Measurements from ENCODE around the gene LHFPL2. TPM values are rescaled to one million over a fixed set of nuclear protein-coding genes. Genes with fewer than 3 reads are reported as not detected.

LHFPL2 gene
- total and polyA plus RNA-seq, 10 donors: 4.8 to 14.6 (median 9.3) TPM

- H3K36me3 ChIP-seq: peaks cover 0 to 26% (median 3%) of the 10 kb centered on the region in 6 donors
- no peaks in the 10 kb centered on the region for H3K27me3 ChIP-seq (replicated peaks in 1 of 7)
- no peak overlapping the region for H3K4me3 ChIP-seq
- 92 to 95% (median 93%) methylated on average over 4 of the region's 4 CpGs for WGBS, 5 donors
- intact Hi-C loops (cut with DNase I; ENCODE audit: low total_unique reads): no loop called here
- H3K9me3 ChIP-seq: no peaks in the 10 kb centered on the region
- no peak overlapping the region for H3K27ac ChIP-seq
- peaks cover 0 to 16% (median 4%) of the 10 kb centered on the region in 6 donors for H3K4me1 ChIP-seq
- no peak for DNase-seq
- TF ChIP-seq POLR2AphosphoS5 (IDR thresholded peaks at IDR 0.05) (no peak), CTCF (IDR thresholded peaks at IDR 0.05 in 8 of 11, conservative IDR thresholded peaks at IDR 0.05 in 3 of 11) (no peak)
Measured at GRCh38 chr5:78490709-78491485, 157.7 kb downstream of the LHFPL2 start.

GRCh38 chr5:78487846-78488245, 160.7 kb downstream of the LHFPL2 start:
- Histone ChIP-seq H3K9me3 (no peaks in the 10 kb centered on the region), H3K27ac (no peak overlapping the region), H3K36me3 (peaks cover 0 to 26% (median 3%) of the 10 kb centered on the region in 6 donors), H3K4me1 (peaks cover 0 to 32% (median 22%) of the 10 kb centered on the region in 6 donors), H3K27me3 (replicated peaks in 1 of 7) (no peaks in the 10 kb centered on the region), H3K4me3 (no peak overlapping the region)
- 48 to 64% (median 50%) methylated on average over 4 of the region's 4 CpGs for WGBS, 5 donors
- intact Hi-C loops (cut with DNase I; ENCODE audit: low total_unique reads): no loop called here
- TF ChIP-seq CTCF (IDR thresholded peaks at IDR 0.05 in 8 of 11, conservative IDR thresholded peaks at IDR 0.05 in 3 of 11): no peak
- no peak for TF ChIP-seq POLR2A (IDR thresholded peaks at IDR 0.05)
- no peak for TF ChIP-seq POLR2AphosphoS5 (IDR thresholded peaks at IDR 0.05)
- no peak for DNase-seq

- intact Hi-C loops (cut with DNase I; ENCODE audit: low total_unique reads): no loop called here
- 96 to 98% (median 97%) methylated on average over 2 of the region's 2 CpGs for WGBS, 5 donors
- no peaks in the 10 kb centered on the region for H3K27me3 ChIP-seq (replicated peaks in 1 of 7)
Measured at GRCh38 chr5:78486218-78486617, 162.4 kb downstream of the LHFPL2 start.

More at GRCh38 chr5:78486218-78486617, 162.4 kb downstream of the LHFPL2 start:
- no peaks in the 10 kb centered on the region for H3K9me3 ChIP-seq
- no peak overlapping the region for H3K4me3 ChIP-seq
- DNase-seq: no peak
- no peak overlapping the region for H3K27ac ChIP-seq
- H3K36me3 ChIP-seq: peaks cover 0 to 26% (median 3%) of the 10 kb centered on the region in 6 donors
- no peak for TF ChIP-seq POLR2AphosphoS5 (IDR thresholded peaks at IDR 0.05)
- no peak for TF ChIP-seq CTCF (IDR thresholded peaks at IDR 0.05 in 8 of 11, conservative IDR thresholded peaks at IDR 0.05 in 3 of 11)
- no peak for TF ChIP-seq POLR2A (IDR thresholded peaks at IDR 0.05)
- peaks cover 0 to 36% (median 23%) of the 10 kb centered on the region in 6 donors for H3K4me1 ChIP-seq

All from spleen (tissue), 11 donors.